Sigmoid colon (tissue), 7 donors: Measurements from ENCODE around the gene ADAMTS19. TPM values are rescaled to one million over a fixed set of nuclear protein-coding genes. Genes with fewer than 3 reads are reported as not detected.

ENCODE experiments used
- DNase-seq: peaks from one replicate; pipeline ENCODE4 v3.0.0-alpha.2; 2019
- H3K27ac ChIP-seq, 4 donors: fragments of 200-600 bp; sonication (generic); one replicate each; pipeline ENCODE4 v1.5.1; 2016 to 2019; ENCODE audit warnings: mild to moderate bottlenecking in 1 of 4
- H3K27me3 ChIP-seq, 3 donors: fragments of 200-600 bp; sonication (generic); one replicate each; pipeline ENCODE4 v1.5.1; 2019; ENCODE audit warnings: mild to moderate bottlenecking in 1 of 3
- H3K36me3 ChIP-seq, 4 donors: fragments of 200-600 bp; sonication (generic); one replicate each; pipeline ENCODE4 v1.5.1; 2016 to 2019
- H3K4me1 ChIP-seq, 4 donors: fragments of 200-600 bp; sonication (generic); one replicate each; pipeline ENCODE4 v1.5.1; 2017 to 2019
- H3K4me3 ChIP-seq, 4 donors: fragments of 200-600 bp; sonication (generic); one replicate each; pipeline ENCODE4 v1.5.1; 2017 to 2019; ENCODE audit warnings: mild to moderate bottlenecking in 2 of 4, moderate library complexity in 1 of 4
- H3K9me3 ChIP-seq, 4 donors: fragments of 200-600 bp in 3 of 4; sonication (generic) in 3 of 4; one replicate each; pipeline versions ENCODE4 v1.5.1 to v1.6.1; 2013 to 2019
- CTCF ChIP-seq, 4 experiments: fragments of 450-650 bp in 3 of 4; fragments of 200-600 bp in 1 of 4; IDR thresholded peaks; one replicate each; pipeline ENCODE4 v1.5.1; 2016 to 2019; ENCODE audit warnings: antibody characterized with exemption in 4 of 4, mild to moderate bottlenecking in 3 of 4, moderate library complexity in 2 of 4
- EP300 ChIP-seq, 4 donors: sonication (generic); formaldehyde crosslinking; IDR thresholded peaks; one replicate each; pipeline ENCODE4 v1.6.1; 2017; ENCODE audit warnings: antibody characterized with exemption in 4 of 4
- POLR2A ChIP-seq, 2 donors: fragments of 450-650 bp; IDR thresholded peaks; one replicate each; pipeline ENCODE4 v1.6.1; 2016; ENCODE audit warnings: antibody characterized with exemption in 2 of 2, mild to moderate bottlenecking in 2 of 2, moderate library complexity in 2 of 2
- POLR2AphosphoS5 ChIP-seq, 4 donors: sonication (generic); formaldehyde crosslinking; IDR thresholded peaks; one replicate each; pipeline ENCODE4 v1.6.1; 2017; ENCODE audit warnings: antibody characterized with exemption in 4 of 4
- WGBS, 2 donors: extraction: QIAGEN DNeasy Blood & Tissue Kit; methylation state at CpG; one replicate each; pipeline ENCODE4 v1.1.7; 2013; 5-methylcytosine and 5-hydroxymethylcytosine counted together
- intact Hi-C: fragments of 100-400 bp; cut with DNase I; formaldehyde crosslinking; loops from one replicate; pipeline ENCODE4 v1.15.1; 2023
- polyA plus RNA-seq, 3 donors: library from polyadenylated mRNA; stranded (reverse); fragments of 200-250 nt; gene quantifications; one replicate each; pipeline ENCODE4 v1.2.3, GENCODE V29; 2013
- total RNA-seq, 4 donors: library from RNA; depleted of rRNA; stranded (reverse); fragments of >200 nt; gene quantifications; one replicate each; pipeline ENCODE4 v1.1.0, GENCODE V29; 2016
- donor health status: healthy with polysubstance abuse.
- donor health status: Bipolar disorder and iron deficiency.
- donor health status: healthy.

ADAMTS19 gene
- total and polyA plus RNA-seq, 7 donors, result 0.16 to 8.9 (median 2.1) TPM; not detected in 2

- Histone ChIP-seq H3K27me3 (no peaks in the 10 kb centered on the region), H3K36me3 (no peaks in the 10 kb centered on the region), H3K27ac (no peak overlapping the region), H3K9me3 (peaks cover 0 to 3% (median 1%) of the 10 kb centered on the region in 4 donors), H3K4me3 (no peak overlapping the region), H3K4me1 (no peaks in the 10 kb centered on the region)
- WGBS, 2 donors, result 42 to 71% methylated on average over 3 of the region's 3 CpGs
- DNase-seq, result no peak
- intact Hi-C loops, result no loop called here
- TF ChIP-seq POLR2AphosphoS5 (IDR thresholded peaks at IDR 0.05), result no peak
- peak in 1 of 4 experiments; percentile 43 for TF ChIP-seq CTCF (IDR thresholded peaks at IDR 0.05)
These were observed 204.3 kb downstream of the ADAMTS19 start for GRCh38 chr5:129664336-129664937.

DNA sequence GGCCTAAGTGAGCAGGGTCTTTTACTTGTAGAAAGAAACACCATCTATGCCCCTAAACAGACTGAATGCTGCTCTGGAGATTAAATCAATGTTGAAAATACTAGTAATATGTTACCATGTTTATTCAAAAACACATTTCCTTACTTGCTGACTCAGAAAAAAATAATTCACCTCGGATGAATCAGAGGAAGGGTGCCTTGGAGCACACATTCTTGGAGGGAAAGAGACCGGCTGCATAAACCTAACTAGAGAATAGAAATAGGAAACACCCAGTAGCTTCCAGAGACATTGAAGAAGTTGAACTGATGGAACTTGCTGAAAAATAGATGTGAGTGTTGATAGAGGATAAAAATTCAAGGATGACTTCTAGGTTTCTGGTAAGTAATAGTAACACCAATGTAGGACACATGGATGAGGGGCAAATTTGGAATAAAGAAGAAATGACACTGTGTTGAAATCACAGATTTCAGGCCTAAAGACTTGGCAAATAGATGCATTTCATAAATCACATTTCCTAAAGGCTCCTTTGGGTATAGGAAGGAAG lies 210.9 kb downstream of the ADAMTS19 start:
- H3K27me3 ChIP-seq, result no peaks in the 10 kb centered on the region
- H3K36me3 ChIP-seq, result no peaks in the 10 kb centered on the region
- WGBS, 2 donors, result 85 to 89% methylated on average over 2 of the region's 2 CpGs
- no peak for TF ChIP-seq CTCF (IDR thresholded peaks at IDR 0.05)
- H3K4me1 ChIP-seq, result no peaks in the 10 kb centered on the region
- intact Hi-C loops, result no loop called here
- no peak for DNase-seq
- H3K27ac ChIP-seq, result no peak overlapping the region
- H3K9me3 ChIP-seq, result peaks cover 0 to 3% (median 1%) of the 10 kb centered on the region in 4 donors
- H3K4me3 ChIP-seq, result no peak overlapping the region

DNA sequence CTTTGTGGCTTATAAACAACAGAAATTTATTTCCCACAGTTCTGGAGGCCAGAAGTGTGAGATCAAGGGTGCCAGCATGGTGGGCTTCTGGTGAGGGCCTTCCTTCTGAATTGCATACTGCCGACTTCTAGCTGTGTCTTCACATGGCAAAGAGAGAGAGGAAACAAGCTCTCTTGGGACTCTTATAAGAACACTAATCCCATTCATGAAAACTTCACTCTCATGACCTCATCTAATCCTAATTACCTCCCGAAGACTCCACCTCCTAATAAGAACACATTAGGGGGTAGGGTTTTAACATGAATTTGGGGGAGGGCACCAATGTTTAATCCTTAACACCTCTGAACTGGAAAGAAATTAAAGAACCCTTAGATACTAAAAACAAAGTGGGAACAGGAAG lies 211.9 kb downstream of the ADAMTS19 start:
- intact Hi-C loops, result no loop called here
- DNase-seq, result no peak
- Histone ChIP-seq H3K9me3 (peaks cover 0 to 3% (median 1%) of the 10 kb centered on the region in 4 donors), H3K27ac (no peak overlapping the region), H3K27me3 (no peaks in the 10 kb centered on the region), H3K4me3 (no peak overlapping the region), H3K4me1 (no peaks in the 10 kb centered on the region), H3K36me3 (no peaks in the 10 kb centered on the region)
- WGBS, 2 donors, result 86 to 93% methylated on average over 2 of the region's 2 CpGs
- TF ChIP-seq EP300 (IDR thresholded peaks at IDR 0.05), result no peak
- no peak for TF ChIP-seq POLR2AphosphoS5 (IDR thresholded peaks at IDR 0.05)
- no peak for TF ChIP-seq CTCF (IDR thresholded peaks at IDR 0.05)
- no peak for TF ChIP-seq POLR2A (IDR thresholded peaks at IDR 0.05)

GRCh38 chr5:129679671-129680070 lies 219.6 kb downstream of the ADAMTS19 start:
- intact Hi-C loops, result no loop called here

More at GRCh38 chr5:129679671-129680070, 219.6 kb downstream of the ADAMTS19 start:
- no peak for TF ChIP-seq CTCF (IDR thresholded peaks at IDR 0.05)
- no peaks in the 10 kb centered on the region for H3K4me1 ChIP-seq
- no peaks in the 10 kb centered on the region for H3K27me3 ChIP-seq
- no peaks in the 10 kb centered on the region for H3K36me3 ChIP-seq
- no peaks in the 10 kb centered on the region for H3K9me3 ChIP-seq
- H3K4me3 ChIP-seq, result no peak overlapping the region
- H3K27ac ChIP-seq, result no peak overlapping the region
- no peak for DNase-seq
- WGBS, 2 donors, result 66 to 80% methylated on average over 3 of the region's 3 CpGs
